ENCODE results near the gene TPSD1. TPM values are rescaled to one million over a fixed set of nuclear protein-coding genes. Genes with fewer than 3 reads are reported as not detected.
"Not testable (repeated sequence)": the region's sequence is repeated elsewhere in the genome, so short reads cannot be mapped to it uniquely, and the experiment has no call there.

TPSD1 gene
- total and polyA plus RNA-seq, 2 donors (not counting 1 experiment from before 2014, with no cell fraction given): not detected

GRCh38 chr16:1249031-1249755, 6.7 kb upstream of the TPSD1 start:
- H3K9me3 ChIP-seq (ENCODE audit: control extremely low read depth in 1 of 3, control insufficient read depth in 2 of 3, insufficient read depth in 1 of 3, low read length in 2 of 3); H2AFZ ChIP-seq (ENCODE audit: insufficient read depth, low read depth, low read length, poor library complexity, severe bottlenecking); H3K27ac ChIP-seq (ENCODE audit: low read length in 2 of 2); H3K4me2 ChIP-seq (replicated peaks; ENCODE audit: low read depth, low read length, poor library complexity, severe bottlenecking); H3K9ac ChIP-seq (ENCODE audit: low read length); CTCF ChIA-PET; POLR2A ChIA-PET; H3K4me3 Mint-ChIP-seq; H4K20me1 ChIP-seq (ENCODE audit: control insufficient read depth, insufficient read depth, low read length, poor library complexity, severe bottlenecking); H3K4me3 ChIP-seq (ENCODE audit: control extremely low read depth in 1 of 5, extremely low read depth in 1 of 5, insufficient read depth in 1 of 5, low read depth in 2 of 5, low read length in 4 of 5); H3K4me1 ChIP-seq (ENCODE audit: control insufficient read depth in 2 of 2, insufficient read depth in 2 of 2, low read length in 2 of 2); H3K79me2 ChIP-seq (ENCODE audit: control insufficient read depth, insufficient read depth, low read length); DNase-seq; H3K27me3 ChIP-seq (replicated peaks in 1 of 4; ENCODE audit: control extremely low read depth in 1 of 4, control insufficient read depth in 3 of 4, insufficient read depth in 4 of 4, low read length in 3 of 4); intact Hi-C loops (cut with micrococcal nuclease); H3K4me1 Mint-ChIP-seq; H3K27me3 Mint-ChIP-seq; H3K36me3 ChIP-seq (replicated peaks in 1 of 2; ENCODE audit: control extremely low read depth in 1 of 2, control insufficient read depth in 1 of 2, extremely low read depth in 1 of 2, insufficient read depth in 2 of 2, low read length in 1 of 2); H3K9me3 Mint-ChIP-seq (ENCODE audit: insufficient read depth); H3K27ac Mint-ChIP-seq: not testable (repeated sequence)
- no CpG with 5 or more reads among the region's 43 CpGs for WGBS (ENCODE audit: insufficient coverage)
- peak; percentile 97 for ATAC-seq (ENCODE audit: low read depth)

- peaks cover 0 to 18% (median under 1%) of the 10 kb centered on the region in 4 experiments for H3K27me3 ChIP-seq (replicated peaks in 1 of 4; ENCODE audit: control extremely low read depth in 1 of 4, control insufficient read depth in 3 of 4, insufficient read depth in 4 of 4, low read length in 3 of 4)
- H3K4me3 ChIP-seq (ENCODE audit: control extremely low read depth in 1 of 5, extremely low read depth in 1 of 5, insufficient read depth in 1 of 5, low read depth in 2 of 5, low read length in 4 of 5); H3K36me3 ChIP-seq (replicated peaks in 1 of 2; ENCODE audit: control extremely low read depth in 1 of 2, control insufficient read depth in 1 of 2, extremely low read depth in 1 of 2, insufficient read depth in 2 of 2, low read length in 1 of 2); H3K4me2 ChIP-seq (replicated peaks; ENCODE audit: low read depth, low read length, poor library complexity, severe bottlenecking); DNase-seq; H3K79me2 ChIP-seq (ENCODE audit: control insufficient read depth, insufficient read depth, low read length); H4K20me1 ChIP-seq (ENCODE audit: control insufficient read depth, insufficient read depth, low read length, poor library complexity, severe bottlenecking); CTCF ChIA-PET; H3K9me3 Mint-ChIP-seq (ENCODE audit: insufficient read depth); H3K4me1 Mint-ChIP-seq; H3K4me1 ChIP-seq (ENCODE audit: control insufficient read depth in 2 of 2, insufficient read depth in 2 of 2, low read length in 2 of 2); H3K27ac ChIP-seq (ENCODE audit: low read length in 2 of 2); H3K9me3 ChIP-seq (ENCODE audit: control extremely low read depth in 1 of 3, control insufficient read depth in 2 of 3, insufficient read depth in 1 of 3, low read length in 2 of 3); ATAC-seq (ENCODE audit: low read depth); H3K27me3 Mint-ChIP-seq; POLR2A ChIA-PET; H3K4me3 Mint-ChIP-seq; H3K9ac ChIP-seq (ENCODE audit: low read length); intact Hi-C loops (cut with micrococcal nuclease); H2AFZ ChIP-seq (ENCODE audit: insufficient read depth, low read depth, low read length, poor library complexity, severe bottlenecking); H3K27ac Mint-ChIP-seq: not testable (repeated sequence)
- WGBS (ENCODE audit: insufficient coverage): no CpG with 5 or more reads among the region's 47 CpGs
These were observed 2.0 kb upstream of the TPSD1 start for GRCh38 chr16:1253701-1254364.

GRCh38 chr16:1254821-1255220, 1.0 kb upstream of the TPSD1 start:
- H4K20me1 ChIP-seq (ENCODE audit: control insufficient read depth, insufficient read depth, low read length, poor library complexity, severe bottlenecking); ATAC-seq (ENCODE audit: low read depth); H3K4me2 ChIP-seq (replicated peaks; ENCODE audit: low read depth, low read length, poor library complexity, severe bottlenecking); CTCF ChIA-PET; H3K4me1 Mint-ChIP-seq; H3K9ac ChIP-seq (ENCODE audit: low read length); H3K4me1 ChIP-seq (ENCODE audit: control insufficient read depth in 2 of 2, insufficient read depth in 2 of 2, low read length in 2 of 2); H3K27me3 Mint-ChIP-seq; H3K4me3 Mint-ChIP-seq; H3K9me3 ChIP-seq (ENCODE audit: control extremely low read depth in 1 of 3, control insufficient read depth in 2 of 3, insufficient read depth in 1 of 3, low read length in 2 of 3); H3K79me2 ChIP-seq (ENCODE audit: control insufficient read depth, insufficient read depth, low read length); H3K27ac Mint-ChIP-seq; DNase-seq; intact Hi-C loops (cut with micrococcal nuclease); H2AFZ ChIP-seq (ENCODE audit: insufficient read depth, low read depth, low read length, poor library complexity, severe bottlenecking); H3K27ac ChIP-seq (ENCODE audit: low read length in 2 of 2); H3K9me3 Mint-ChIP-seq (ENCODE audit: insufficient read depth); H3K36me3 ChIP-seq (replicated peaks in 1 of 2; ENCODE audit: control extremely low read depth in 1 of 2, control insufficient read depth in 1 of 2, extremely low read depth in 1 of 2, insufficient read depth in 2 of 2, low read length in 1 of 2); H3K4me3 ChIP-seq (ENCODE audit: control extremely low read depth in 1 of 5, extremely low read depth in 1 of 5, insufficient read depth in 1 of 5, low read depth in 2 of 5, low read length in 4 of 5): not testable (repeated sequence)
- POLR2A ChIA-PET: interaction anchor here (0.7 kb wide), 1 partner anchor 470 kb away, joined by 6 read pairs; no protein-coding TSS in a partner anchor
- peaks cover 0 to 28% (median 4%) of the 10 kb centered on the region in 4 experiments for H3K27me3 ChIP-seq (replicated peaks in 1 of 4; ENCODE audit: control extremely low read depth in 1 of 4, control insufficient read depth in 3 of 4, insufficient read depth in 4 of 4, low read length in 3 of 4)
- WGBS (ENCODE audit: insufficient coverage): 100% methylated on average over 2 of the region's 3 CpGs
